Peyer's patch (tissue), 4 donors: ENCODE results near the gene IFITM2.

Source experiments
- CTCF ChIP-seq, 6 experiments: fragments of 450-650 bp in 4 of 6; fragments of 200-600 bp in 2 of 6; sonication (generic) in 1 of 6; IDR thresholded peaks; one replicate each; pipeline ENCODE4 v1.5.1; 2017 to 2019; ENCODE audit warnings: antibody characterized with exemption in 6 of 6, mild to moderate bottlenecking in 3 of 6, moderate library complexity in 1 of 6
- POLR2A ChIP-seq, 2 donors: fragments of 450-650 bp; IDR thresholded peaks; one replicate each; pipeline ENCODE4 v1.5.1; 2017; ENCODE audit warnings: antibody characterized with exemption in 2 of 2, mild to moderate bottlenecking in 2 of 2, moderate library complexity in 2 of 2

GRCh38 chr11:357582-357981 lies 50.0 kb downstream of the IFITM2 start:
- TF ChIP-seq POLR2A (IDR thresholded peaks at IDR 0.05) (no peak), CTCF (IDR thresholded peaks at IDR 0.05) (no peak)
